ENCODE data around the gene CD81.

- TF ChIP-seq POLR2A (IDR thresholded peaks at IDR 0.05; ENCODE audit: low read depth) = no peak
- no peak for TF ChIP-seq POLR2AphosphoS5 (IDR thresholded peaks at IDR 0.05)
- no peak for TF ChIP-seq CTCF (IDR thresholded peaks at IDR 0.05)
Measured at GRCh38 chr11:2424811-2425495, 47.8 kb downstream of the CD81 start.

All from esophagus muscularis mucosa (tissue), 3 donors.